CD4-positive, alpha-beta T cell treated with Interleukin-17A for 4 hours (primary cell): ENCODE measurements around the gene ASGR2.
A peak's percentile ranks its signal among the peaks of the same experiment; 100 is the strongest.
"Not testable (repeated sequence)": the region's sequence is repeated elsewhere in the genome, so short reads cannot be mapped to it uniquely, and the experiment has no call there.

Source experiments
- DNase-seq: peaks from one replicate; pipeline ENCODE4 v3.0.0-alpha.2; 2020; ENCODE audit warnings: mixed read lengths

The ASGR2 gene

DNA sequence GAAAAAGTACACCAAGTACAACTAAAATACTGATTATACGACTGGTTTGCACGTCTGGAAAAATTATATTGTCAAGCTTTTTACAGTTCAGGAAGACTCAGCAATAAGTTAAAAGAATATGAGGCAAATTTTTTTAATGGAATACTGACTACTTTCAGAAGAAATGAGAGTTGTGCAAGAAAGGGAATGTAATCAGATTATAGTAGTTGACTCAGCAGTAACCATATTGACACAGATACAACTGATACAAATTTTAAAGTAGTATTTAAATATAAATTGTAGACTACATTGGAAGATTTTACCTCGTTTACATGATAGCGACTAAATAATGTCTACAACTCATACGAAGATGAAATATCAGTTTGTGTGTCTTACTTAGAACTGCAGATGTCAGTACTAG is 16.7 kb downstream of the ASGR2 start:
- no peak for DNase-seq

DNA sequence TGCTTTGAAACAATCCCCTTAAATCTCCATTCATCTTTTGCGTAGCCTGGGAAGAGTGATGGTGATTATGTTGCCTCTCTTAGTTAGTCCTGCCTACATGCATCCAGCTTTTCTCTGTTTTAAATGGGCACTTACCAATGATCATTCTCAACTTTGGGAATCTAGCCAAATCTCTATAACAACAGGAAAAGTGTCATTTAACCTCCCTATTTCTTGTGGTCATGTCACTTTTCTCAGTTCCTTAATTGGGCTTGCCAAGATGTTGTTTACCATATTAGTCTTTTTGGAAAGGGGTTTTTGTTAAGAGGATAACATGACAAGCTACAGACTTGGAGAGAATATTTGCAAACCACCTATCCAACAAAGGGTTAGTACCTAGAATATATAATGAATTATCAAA is 19.0 kb downstream of the ASGR2 start:
- DNase-seq = no peak

DNA sequence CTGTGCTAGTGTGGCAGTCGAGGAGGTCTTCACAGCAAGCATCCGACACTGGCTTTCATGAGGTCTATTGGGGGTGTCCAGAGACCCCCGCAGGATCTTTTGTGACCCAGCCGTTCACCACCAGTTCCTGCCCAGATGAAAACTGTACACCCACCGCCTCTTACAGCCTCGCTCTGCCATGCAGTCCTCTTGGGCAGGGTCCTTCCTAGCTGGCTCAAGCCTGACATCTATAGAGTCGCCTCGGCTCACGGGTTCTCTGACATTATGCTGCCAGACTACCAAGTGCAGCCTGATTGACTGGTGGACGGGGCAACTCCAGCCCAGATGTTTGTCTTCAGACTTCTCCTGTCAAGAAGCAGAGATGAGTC is 20.0 kb downstream of the ASGR2 start:
- DNase-seq = no peak

DNA sequence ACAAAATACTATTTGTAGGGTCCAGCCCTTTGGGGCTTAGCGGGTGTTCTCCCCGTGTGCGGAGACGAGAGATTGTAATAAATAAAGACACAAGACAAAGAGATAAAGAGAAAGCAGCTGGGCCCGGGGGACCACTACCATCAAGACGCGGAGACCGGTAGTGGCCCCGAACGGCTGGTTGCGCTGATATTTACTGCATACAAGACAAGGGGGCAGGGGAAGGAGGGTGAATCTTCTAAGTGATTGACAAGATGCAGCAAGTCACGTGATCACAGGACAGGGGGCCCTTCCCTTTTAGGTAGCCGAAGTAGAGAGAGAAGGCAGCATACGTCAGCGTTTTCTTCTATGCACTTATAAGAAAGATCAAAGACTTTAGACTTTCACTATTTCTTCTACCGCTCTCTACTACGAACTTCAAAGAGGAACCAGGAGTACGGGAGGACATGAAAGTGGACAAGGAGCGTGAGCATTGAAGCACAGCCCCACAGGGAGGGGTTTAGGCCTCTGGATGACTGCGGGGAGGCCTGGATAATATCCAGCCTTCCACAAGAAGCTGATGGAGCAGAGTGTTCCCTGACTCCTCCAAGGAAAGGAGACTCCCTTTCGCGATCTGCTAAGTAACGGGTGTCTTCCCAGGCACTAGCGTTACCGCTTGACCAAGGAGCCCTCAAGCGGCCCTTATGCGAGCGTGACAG is 23.2 kb downstream of the ASGR2 start:
- DNase-seq = not testable (repeated sequence)

DNA sequence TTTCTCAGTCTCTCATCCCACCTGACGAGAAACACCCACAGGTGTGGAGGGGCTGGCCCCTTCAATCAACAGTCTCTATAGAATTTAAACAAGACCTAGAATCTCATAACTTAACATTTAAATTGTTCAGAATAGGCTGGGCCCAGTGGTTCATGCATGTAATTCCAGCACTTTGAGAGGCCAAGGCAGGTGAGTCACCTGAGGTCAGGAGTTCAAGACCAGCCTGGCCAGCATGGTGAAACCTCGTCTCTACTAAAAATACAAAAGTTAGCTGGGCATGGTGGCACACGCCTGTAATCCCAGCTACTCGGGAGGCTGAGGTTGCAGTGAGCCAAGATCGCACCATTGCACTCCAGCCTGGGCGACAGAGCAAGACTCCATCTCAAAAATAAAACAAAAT is 25.1 kb downstream of the ASGR2 start:
- DNase-seq = not testable (repeated sequence)

DNA sequence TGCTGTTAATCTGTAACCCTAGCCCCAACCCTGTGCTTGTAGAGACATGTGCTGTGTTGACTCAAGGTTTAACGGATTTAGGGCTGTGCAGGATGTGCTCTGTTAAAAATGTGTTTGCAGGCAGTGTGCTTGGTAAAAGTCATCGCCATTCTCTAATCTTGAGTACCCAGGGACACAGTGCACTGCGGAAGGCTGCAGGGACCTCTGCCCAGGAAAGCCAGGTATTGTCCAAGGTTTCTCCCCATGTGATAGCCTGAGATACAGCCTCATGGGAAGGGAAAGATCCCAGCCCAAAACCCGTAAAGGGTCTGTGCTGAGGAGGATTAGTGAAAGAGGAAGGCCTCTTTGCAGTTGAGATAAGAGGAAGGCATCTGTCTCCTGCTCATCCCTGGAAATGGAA is 26.2 kb downstream of the ASGR2 start:
- DNase-seq = not testable (repeated sequence)

DNA sequence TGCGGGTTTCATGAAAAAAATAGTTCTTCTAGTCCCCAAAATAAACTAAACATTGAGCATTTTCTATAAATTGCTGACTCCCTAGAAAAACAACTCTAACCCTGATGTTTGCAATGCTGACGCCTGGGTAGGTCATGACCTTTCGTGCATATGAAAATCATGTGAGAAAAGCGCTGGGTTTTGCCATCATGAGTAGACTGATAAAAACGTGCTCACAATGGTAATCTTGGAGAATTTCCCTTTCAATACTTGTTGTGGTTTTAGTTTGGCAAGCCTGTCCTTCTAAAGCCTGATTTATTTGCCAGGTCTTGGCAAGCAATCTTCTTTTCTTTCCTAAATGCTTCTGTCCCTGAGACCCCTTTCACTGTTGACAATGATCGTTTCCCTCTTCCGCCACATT is 30.5 kb downstream of the ASGR2 start:
- no peak for DNase-seq

DNA sequence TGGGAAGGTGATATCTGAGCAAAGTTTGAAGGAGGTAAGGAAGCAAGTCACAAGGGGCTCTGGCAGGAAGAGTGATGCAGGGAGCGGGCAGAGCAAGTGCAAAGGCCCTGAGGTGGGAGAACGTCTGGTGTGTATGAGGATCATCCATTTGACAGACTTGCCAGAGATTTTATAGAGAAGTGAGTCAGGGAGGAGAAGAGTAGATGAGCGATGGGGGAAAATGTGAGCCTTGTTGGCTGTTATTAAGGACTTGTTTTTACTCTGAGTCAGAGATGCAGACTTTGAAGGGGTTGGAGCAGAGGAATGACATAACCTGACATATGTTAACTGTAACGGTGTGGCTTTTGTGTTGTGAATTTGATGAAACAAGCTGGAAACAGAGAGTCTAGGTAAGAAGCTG is 31.0 kb downstream of the ASGR2 start:
- no peak for DNase-seq

DNA sequence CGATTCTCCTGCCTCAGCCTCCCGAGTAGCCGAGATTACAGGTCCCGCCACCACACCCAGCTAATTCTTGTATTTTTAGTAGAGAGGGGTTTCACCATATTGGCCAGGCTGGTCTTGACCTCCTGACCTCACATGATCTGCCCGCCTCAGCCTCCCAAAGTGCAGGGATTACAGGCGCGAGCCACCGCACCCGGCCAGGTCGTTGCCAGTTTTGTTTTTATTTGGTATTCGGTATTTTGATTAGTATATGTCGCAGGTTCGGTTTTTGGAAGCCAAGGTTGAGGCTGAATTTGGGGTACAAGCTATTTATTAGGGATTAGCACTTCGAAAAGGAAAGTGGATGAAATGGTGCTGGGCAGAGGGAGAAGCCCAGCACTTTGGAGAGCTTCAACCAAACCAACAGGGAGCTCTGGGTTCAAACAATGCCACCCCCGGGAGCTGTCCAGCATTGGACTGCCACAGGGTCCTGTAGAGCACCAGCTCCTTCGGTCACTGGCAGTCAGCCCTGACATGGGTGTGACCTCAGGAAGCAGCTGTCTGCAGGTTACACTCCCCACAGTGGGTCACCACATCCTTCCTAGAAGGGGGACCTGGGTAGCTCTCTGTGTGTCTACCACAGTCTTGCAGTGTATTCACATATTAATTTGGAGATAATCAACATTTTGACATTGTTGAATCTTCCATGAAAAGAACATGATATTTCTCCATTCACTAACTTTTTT is 33.1 kb downstream of the ASGR2 start:
- peak; percentile 22 for DNase-seq

DNA sequence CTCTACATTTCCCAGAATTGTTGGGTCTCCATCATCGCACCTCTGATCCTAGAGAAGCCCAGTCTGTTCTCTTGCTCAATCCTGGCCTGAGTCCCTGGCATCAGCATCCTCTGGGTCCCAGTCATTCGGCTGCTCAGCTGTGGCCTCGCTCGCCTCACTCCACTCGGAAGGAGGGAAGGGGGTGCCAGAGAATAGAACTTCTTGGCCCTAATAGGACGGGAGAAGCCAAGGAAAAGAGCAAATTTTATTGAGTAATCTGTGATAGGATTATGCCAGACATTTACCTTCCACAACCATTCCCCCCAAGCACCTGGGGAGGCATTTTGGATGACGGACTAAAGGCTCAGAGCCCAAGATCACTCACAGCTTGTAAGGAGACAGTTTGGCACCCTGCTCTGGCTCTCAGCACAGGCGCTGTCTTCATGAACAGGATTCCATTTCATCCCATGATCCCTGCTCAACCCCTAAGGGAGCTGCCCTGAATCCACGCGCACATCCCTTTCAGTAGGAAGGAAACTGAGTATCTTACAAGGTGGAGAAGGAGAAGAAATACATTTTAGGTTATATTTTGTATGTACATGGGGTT is 34.1 kb downstream of the ASGR2 start:
- no peak for DNase-seq

DNA sequence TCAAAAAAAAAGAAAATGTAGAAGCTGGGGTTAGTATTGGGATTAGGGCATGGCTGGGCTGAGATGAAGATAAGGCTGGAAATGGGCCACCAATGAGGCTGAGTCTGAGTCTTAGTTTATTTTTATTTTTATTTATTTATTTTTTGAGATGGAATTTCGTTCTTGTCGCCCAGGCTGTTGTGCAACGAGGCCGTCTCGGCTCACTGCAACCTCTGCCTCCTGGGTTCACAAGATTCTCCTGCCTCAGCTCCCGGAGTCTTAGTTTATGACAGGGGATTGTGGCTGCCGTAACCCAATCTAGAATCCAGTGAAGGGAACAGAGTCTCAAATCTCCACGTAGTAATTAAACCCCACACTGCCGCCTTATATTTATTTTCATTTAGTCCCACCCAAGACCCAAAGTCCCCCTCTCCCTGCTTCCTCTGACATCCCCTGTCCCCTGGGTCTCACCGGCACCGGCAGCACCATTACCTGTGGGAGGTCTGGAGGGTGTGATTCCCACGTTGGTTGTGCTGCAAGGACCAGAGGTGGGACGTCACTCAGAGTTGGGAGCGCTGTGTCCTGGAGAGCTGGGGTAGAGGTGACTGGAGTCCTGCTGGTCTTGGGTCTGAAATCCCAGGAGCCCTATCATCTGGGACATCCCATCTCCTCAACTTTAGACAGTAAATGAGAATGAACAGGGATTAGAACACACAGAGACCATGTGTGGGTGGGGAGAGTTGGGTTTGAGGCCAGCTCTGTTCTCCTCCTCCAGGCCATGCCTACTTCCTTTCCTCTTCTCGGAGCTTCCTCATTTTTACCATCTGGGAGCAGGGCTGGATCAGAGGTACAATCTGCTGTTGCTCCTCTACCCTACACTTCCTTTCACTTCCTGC is 34.8 kb downstream of the ASGR2 start, which contains the start of gene CLEC10A:
Gene CLEC10A, minus strand, starts transcription at position 671 of the 875 bp plus-strand sequence. CDS start 1,439 bp downstream, outside the sequence.
- DNase-seq = no peak

DNA sequence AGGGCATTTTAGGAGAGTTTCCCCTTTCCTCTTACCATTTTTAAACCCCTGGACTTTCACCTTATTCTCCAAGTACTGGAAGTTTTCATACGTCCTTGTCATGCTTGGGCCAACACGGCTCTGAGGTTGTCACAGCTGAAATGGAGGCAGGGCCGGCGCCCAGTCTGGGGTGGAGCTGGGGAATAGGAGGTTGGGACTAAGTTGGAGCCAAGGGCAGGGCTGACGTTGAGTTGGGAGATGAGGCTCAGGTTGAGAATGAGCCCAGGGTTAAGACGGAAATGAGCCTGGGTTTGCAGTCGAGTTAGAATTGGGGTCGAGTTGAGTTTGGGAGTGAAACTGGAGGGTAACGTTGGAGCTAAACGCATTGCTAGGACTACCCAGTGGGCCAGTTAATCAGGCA is 35.9 kb downstream of the ASGR2 start:
- no peak for DNase-seq

DNA sequence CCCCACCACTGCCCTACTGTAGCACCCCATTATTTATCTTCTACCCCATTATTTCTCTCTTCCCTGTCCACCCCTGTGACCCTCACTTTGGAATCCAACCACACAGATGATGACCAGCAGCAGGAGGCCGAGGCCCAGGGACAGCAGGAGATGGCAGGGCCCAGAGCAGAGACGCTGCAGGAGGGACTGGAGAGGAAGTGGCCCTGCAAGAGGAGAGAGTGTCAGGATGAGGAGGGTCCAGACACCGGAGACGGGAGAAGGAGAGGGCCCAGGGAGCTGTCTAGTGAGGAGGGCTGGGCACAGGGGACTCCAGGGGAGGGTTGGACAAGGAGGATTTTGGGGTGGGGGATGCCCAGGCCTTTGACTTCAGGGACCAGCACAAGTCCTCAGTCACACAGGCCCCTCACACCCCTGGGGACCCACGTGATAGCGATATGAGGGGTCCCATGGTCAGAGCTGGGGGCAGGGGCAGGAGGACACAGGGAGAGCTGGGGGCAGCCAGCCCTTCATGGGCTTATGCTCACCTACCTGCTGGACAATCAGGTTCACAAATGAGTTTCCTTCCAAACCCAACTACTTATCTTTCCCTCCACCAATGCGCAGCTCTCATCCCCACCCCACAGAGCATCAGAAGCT is 36.6 kb downstream of the ASGR2 start:
- no peak for DNase-seq

DNA sequence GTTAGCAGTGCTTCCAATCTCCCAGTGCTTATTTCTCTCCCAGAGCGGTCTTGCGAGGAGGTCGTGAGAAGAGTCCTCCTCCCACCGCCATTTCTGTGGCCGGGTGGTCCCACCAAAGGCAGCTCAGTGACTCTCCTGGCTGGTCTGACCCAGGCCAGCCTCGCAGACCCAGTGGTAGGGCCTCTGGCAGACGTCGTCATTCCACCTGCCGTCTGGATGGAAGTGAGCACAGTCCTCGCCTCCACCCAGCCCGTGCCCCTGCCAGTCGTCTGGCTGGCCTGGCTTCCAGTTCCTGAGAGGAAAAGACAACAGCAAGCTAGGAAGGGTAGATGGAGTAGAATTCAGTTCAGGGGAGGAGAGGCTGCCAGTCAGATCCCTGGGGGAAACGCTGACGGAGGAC is 39.7 kb downstream of the ASGR2 start:
- DNase-seq = no peak

DNA sequence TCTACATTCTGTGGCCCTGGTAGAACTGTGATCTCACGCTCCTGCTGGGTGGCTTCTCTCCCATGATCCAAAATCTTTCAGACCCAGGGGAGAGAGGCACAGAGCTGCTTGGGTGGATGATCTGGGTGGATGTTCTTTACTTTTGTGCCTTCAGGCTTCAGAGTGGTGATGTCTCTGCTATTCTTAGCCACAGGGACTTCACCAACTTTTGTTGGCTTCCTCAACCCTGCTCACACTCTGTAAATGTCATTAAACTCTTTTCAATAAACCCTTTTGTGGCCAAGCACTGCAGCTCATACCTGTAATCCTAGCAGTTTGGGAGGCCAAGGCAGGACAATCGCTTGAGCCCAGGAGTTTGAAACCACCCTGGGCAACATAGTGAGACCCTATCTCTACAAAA is 42.2 kb downstream of the ASGR2 start:
- no peak for DNase-seq

DNA sequence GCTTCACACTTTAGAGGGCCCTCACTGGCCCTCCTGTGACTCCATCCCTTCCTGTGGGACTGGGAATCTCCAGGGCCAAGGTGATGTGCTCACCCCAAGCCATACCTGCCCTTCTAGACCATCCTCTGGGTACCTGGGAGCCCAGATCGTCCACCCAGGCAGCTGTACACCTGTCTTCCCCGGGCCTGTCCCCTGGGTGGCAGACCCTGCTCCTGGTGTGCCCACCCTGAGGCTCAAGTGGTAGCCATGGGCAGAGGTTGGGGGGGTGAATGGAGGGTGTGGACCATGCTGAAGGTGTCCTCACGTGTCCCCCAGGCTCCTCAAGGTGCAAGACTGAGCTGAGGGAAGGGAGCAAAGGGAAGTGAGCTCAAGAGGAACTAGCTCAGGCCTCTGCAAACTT is 43.9 kb downstream of the ASGR2 start:
- no peak for DNase-seq

DNA sequence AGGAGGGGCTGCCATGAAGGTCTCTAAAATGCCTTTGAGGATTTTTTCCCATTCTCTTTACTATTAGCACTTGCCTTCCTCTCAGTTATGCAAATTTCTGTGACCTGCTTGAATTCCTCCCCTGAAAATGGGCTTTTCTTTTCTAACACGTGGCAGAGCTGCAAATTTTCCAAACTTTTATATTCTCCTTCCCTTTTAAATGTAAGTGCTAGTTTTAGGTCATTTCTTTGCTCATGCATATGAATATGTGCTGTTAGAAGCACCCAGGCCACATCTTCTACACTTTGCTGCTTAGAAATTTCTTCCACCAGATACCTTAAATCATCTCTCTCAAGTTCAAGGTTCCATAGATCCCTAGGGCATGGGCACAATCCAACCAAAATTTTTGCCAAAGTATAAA is 46.4 kb downstream of the ASGR2 start:
- no peak for DNase-seq

DNA sequence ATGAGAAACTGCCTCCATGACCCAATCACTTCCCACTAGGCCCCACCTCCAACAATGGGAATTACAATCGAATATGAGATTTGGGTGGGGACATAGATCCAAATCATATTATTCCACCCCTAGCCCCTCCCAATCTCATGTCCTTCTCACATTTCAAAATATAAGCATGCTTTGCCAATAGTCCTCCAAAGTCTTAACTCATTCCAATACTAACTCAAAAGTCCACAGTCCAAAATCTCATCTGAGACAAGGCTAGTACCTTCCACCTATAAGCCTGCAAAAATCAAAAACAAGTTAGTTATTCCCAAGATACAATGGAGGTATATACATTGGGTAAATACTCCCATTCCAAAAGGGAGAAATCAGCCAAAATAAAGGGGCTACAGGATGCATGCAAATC is 47.4 kb downstream of the ASGR2 start:
- no peak for DNase-seq

DNA sequence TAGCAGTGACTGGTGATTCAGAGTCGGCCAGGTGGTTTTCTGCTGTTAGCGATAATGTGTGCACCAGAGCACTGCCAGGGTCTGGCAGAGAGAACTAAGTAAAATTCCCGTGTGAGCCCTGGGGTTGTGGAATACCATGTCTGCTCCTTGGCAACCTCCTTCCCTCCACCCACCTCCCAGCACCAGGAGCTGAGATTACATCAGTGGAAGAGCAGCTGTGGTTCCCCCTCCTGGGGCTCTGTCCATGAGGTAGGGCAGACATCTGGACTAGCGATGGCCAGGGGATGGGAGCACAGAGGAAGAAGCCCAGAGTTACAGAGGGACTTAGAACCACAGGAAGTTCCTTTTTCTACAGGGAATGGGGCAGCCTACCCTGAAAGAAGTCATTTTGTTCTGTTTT is 50.4 kb downstream of the ASGR2 start:
- no peak for DNase-seq

DNA sequence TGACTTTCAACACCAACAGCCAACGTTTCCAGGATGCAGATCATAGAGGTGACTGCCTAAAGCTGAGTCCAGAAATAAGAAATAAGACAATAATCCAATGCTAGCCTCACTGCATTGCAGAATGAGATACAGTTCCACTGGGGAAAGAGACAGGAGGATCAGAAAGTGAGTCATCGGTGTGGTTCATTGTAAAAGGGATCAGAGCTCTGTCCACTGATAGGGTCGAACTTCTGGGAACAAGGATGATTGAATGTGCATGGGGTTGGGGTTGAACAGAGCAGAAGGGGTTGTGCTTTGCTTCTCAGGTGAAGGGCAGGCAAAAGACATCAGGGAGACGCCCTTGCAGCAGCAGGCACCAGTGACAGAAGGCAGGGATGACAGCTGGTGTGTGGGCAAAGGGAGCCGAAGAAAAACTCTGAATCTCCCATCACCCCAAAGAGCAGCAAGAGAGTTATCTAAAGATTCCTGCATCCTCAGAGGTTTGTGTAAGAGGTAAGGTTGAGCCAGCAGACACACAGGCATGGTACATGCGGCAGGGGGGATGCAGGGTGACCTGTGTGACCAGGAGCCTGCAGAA is 51.0 kb downstream of the ASGR2 start:
- DNase-seq = no peak

DNA sequence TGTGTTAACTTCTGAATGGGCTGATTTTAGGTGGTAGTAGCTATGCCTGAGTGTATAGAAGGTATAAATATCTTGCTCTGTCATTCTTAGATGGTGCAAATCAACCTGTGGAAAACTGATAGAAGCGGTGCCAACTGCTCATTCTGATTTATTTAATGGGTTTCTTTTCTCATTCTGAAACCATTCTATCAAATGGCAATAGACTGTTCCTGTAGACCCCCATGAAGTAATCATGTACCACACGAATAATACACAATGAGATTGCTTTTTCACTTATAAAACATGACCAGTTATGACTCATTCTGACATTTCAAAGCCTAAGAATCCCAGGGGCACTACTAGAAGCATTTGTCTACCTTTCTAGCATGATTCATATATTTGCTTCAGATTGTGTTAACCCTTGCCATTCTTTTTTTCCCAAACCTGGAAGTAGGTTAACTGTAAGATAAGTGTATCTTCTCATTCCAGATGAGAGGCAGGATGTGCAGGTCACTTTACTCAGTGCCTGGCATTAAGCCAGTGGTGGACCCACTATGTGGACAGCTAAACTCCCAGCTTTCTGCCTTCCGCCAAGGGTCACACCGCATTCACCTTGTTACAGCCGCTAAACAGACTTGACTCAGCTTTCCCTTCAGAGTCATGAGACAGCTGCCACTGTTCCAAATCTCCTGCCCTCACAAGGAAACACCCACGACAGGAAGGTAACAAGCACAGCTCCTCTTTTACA is 54.3 kb downstream of the ASGR2 start:
- peak; percentile 17 for DNase-seq
